Lung (tissue), 12 donors: ENCODE measurements around the gene ZNF211. TPM values are rescaled to one million over a fixed set of nuclear protein-coding genes. Genes with fewer than 3 reads are reported as not detected.

ENCODE experiments used
- ATAC-seq: fragments of 200-7000 bp; cut with Tn5 transposase; one replicate; pipeline ENCODE4 v1.9.1; 2020; ENCODE audit warnings: moderate number of reproducible peaks; ENCODE audit not compliant: insufficient read depth, low FRiP score
- DNase-seq, 3 donors: peaks; one replicate each; pipeline ENCODE4 v3.0.0-alpha.2; 2013 to 2017
- H3K27ac ChIP-seq, 2 donors: one replicate each; pipeline ENCODE4 v1.5.1; 2013; ENCODE audit warnings: mild to moderate bottlenecking in 2 of 2, moderate library complexity in 2 of 2, control low read depth in 1 of 2, inconsistent platforms in 1 of 2, low read depth in 1 of 2, low read length in 1 of 2
- H3K27me3 ChIP-seq, 3 donors: one replicate each; pipeline ENCODE4 v1.5.1; 2013; ENCODE audit warnings: low read length in 2 of 3; ENCODE audit not compliant: control insufficient read depth in 3 of 3, insufficient read depth in 3 of 3
- H3K36me3 ChIP-seq, 4 donors: one replicate each; pipeline ENCODE4 v1.5.1; 2013; ENCODE audit warnings: low read length in 4 of 4, mild to moderate bottlenecking in 1 of 4, moderate library complexity in 1 of 4; ENCODE audit not compliant: control insufficient read depth in 4 of 4, insufficient read depth in 4 of 4
- H3K4me1 ChIP-seq, 5 donors: one replicate each; pipeline ENCODE4 v1.5.1; 2013; ENCODE audit warnings: low read length in 5 of 5, mild to moderate bottlenecking in 2 of 5, moderate library complexity in 1 of 5; ENCODE audit not compliant: control insufficient read depth in 5 of 5, insufficient read depth in 5 of 5
- H3K4me3 ChIP-seq: one replicate; pipeline ENCODE4 v1.5.1; 2013; ENCODE audit warnings: mild to moderate bottlenecking, control low read depth, moderate library complexity
- H3K9ac ChIP-seq, 2 donors: one replicate each; pipeline ENCODE4 v1.5.1; 2013; ENCODE audit warnings: low read length in 2 of 2, control low read depth in 1 of 2; ENCODE audit not compliant: insufficient read depth in 1 of 2
- H3K9me3 ChIP-seq, 4 donors: one replicate each; pipeline ENCODE4 v1.5.1; 2013; ENCODE audit warnings: low read length in 3 of 4, mild to moderate bottlenecking in 1 of 4, moderate library complexity in 1 of 4; ENCODE audit not compliant: control insufficient read depth in 4 of 4, insufficient read depth in 3 of 4
- CTCF ChIP-seq: IDR thresholded peaks from 2 replicates; pipeline ENCODE4 v1.5.1; 2012; ENCODE audit warnings: mild to moderate bottlenecking; ENCODE audit errors: control extremely low read depth, extremely low read depth
- WGBS, 2 donors: extraction: QIAGEN DNeasy Blood & Tissue Kit; methylation state at CpG; one replicate each; pipeline ENCODE4 v1.1.7; 2013; 5-methylcytosine and 5-hydroxymethylcytosine counted together
- polyA plus RNA-seq, 2 donors: library from polyadenylated mRNA; stranded (reverse); fragments of 200-250 nt; gene quantifications; one replicate each; pipeline ENCODE4 v1.2.1, GENCODE V29; 2013
- total RNA-seq, 2 donors: library from RNA; depleted of rRNA in 1 of 2; stranded (reverse); fragments of >200 nt in 1 of 2; gene quantifications; one replicate each; pipeline ENCODE4 v1.2.1, GENCODE V29; 2014 to 2021
- donor health status: control.
- donor health status: control.
- donor health status: Bipolar disorder and iron deficiency.
- donor health status: healthy.
- donor health status: DM: yes; HTN: yes; CAD: no.

ZNF211 gene
- total and polyA plus RNA-seq, 4 donors, result 6.5 to 36.9 (median 8.9) TPM

- Histone ChIP-seq H3K4me3 (peak overlapping the region; percentile 80), H3K9ac (peak overlapping the region in 1 of 2 donors; percentile 5), H3K4me1 (peaks cover 0 to 9% (median 7%) of the 10 kb centered on the region in 5 donors), H3K27ac (peak overlapping the region in 1 of 2 donors; percentile 82), H3K36me3 (peaks cover 2 to 28% (median 7%) of the 10 kb centered on the region in 4 donors), H3K9me3 (peaks cover 0 to 14% (median 7%) of the 10 kb centered on the region in 4 donors), H3K27me3 (no peaks in the 10 kb centered on the region)
- no peak for TF ChIP-seq CTCF
- no peak for DNase-seq
- WGBS, 2 donors, result 58 to 60% methylated on average over 8 of the region's 8 CpGs
- ATAC-seq, result no peak
These were observed 33.6 kb upstream of the ZNF211 start for GRCh38 chr19:57599377-57599760.

- peak within 1 kb of the TSS; percentile 80 for H3K4me3 ChIP-seq
- H3K4me1 ChIP-seq, result peaks cover 0 to 9% (median 7%) of the 10 kb centered on the region in 5 donors
- peaks cover 7 to 31% (median 12%) of the 10 kb centered on the region in 4 donors for H3K36me3 ChIP-seq
- 0 to 1% methylated on average over 53 of the region's 53 CpGs for WGBS, 2 donors
- H3K27ac ChIP-seq, result peak within 1 kb of the TSS in 1 of 2 donors; percentile 82
- no peak for TF ChIP-seq CTCF
- peak within 1 kb of the TSS; percentile 5 to 40 for H3K9ac ChIP-seq
- ATAC-seq (peak; percentile 98), DNase-seq (peak; percentile 95 to 98 (median 96))
- H3K9me3 ChIP-seq, result peaks cover 0 to 18% (median 9%) of the 10 kb centered on the region in 4 donors
- no peaks in the 10 kb centered on the region for H3K27me3 ChIP-seq
These were observed 33.1 kb upstream of the ZNF211 start, which contains the start of gene ZNF530 for GRCh38 chr19:57599761-57600383. Gene ZNF530, plus strand, starts transcription at chr19:57599885. Its CDS starts 4,461 bp downstream, at chr19:57604346.

GRCh38 chr19:57606931-57607330 lies 26.0 kb upstream of the ZNF211 start:
- TF ChIP-seq CTCF, result no peak
- Histone ChIP-seq H3K4me1 (no peaks in the 10 kb centered on the region), H3K9me3 (peaks cover 0 to 41% (median 13%) of the 10 kb centered on the region in 4 donors), H3K27ac (no peak overlapping the region), H3K9ac (no peak overlapping the region), H3K36me3 (peaks cover 26 to 62% (median 32%) of the 10 kb centered on the region in 4 donors), H3K4me3 (no peak overlapping the region), H3K27me3 (no peaks in the 10 kb centered on the region)
- ATAC-seq (no peak), DNase-seq (no peak)
- 97 to 98% methylated on average over 5 of the region's 5 CpGs for WGBS, 2 donors
